HepG2 (cell line): Measurements from ENCODE around the gene XRCC3. TPM values are rescaled to one million over a fixed set of nuclear protein-coding genes. Genes with fewer than 3 reads are reported as not detected.

Experiments used
- ATAC-seq: fragments of 200-7000 bp; cut with Tn5 transposase; 3 replicates; pipeline ENCODE4 v1.9.1; 2020; ENCODE audit warnings: mild to moderate bottlenecking, moderate library complexity
- BruUV-seq: library from RNA; stranded (reverse); fragments of 400-500 nt; replicated peaks from 2 replicates; lab custom pipeline; 2021; lab: Mats Ljungman, UMichigan
- CTCF ChIA-PET: fragments of 300-600 bp; formaldehyde crosslinking; extraction: SDS; loops from one replicate; lab custom pipeline; 2021; ENCODE audit warnings: low total read pairs, inconsistent platforms, low intra/inter-chr PET ratio; lab: Yijun Ruan, JAX
- POLR2A ChIA-PET: fragments of 350-600 bp; sonication (Branson Sonifier 250); formaldehyde crosslinking; loops from one replicate; lab custom pipeline; 2020; ENCODE audit warnings: antibody characterized with exemption, inconsistent platforms; lab: Yijun Ruan, JAX
- DNase-seq: peaks from one replicate; pipeline ENCODE4 v3.0.0-alpha.2; 2015; ENCODE audit warnings: low spot score
- FAIRE-seq: peaks from 3 replicates; lab custom pipeline; 2011; peaks lifted over from hg19 to GRCh38; lab: Jason Lieb, UNC
- H2AFZ ChIP-seq: one replicate; pipeline ENCODE4 v1.6.1; 2011; ENCODE audit warnings: low read length, inconsistent platforms
- H3K27ac ChIP-seq: fragments of 300-600 bp; 3 replicates; pipeline ENCODE4 v1.8.0; 2011; ENCODE audit warnings: mixed run types, mild to moderate bottlenecking, mixed read lengths, low read length, inconsistent platforms; ENCODE audit not compliant: insufficient read depth; ENCODE audit errors: extremely low read length
- H3K27me3 ChIP-seq, 2 experiments: fragments of 200-600 bp in 1 of 2; 2 replicates in 1 of 2; 3 replicates in 1 of 2; pipeline versions ENCODE4 v1.6.0 to v1.8.0; 2011; ENCODE audit warnings: low read length in 2 of 2, mild to moderate bottlenecking in 2 of 2, moderate library complexity in 2 of 2, inconsistent platforms in 1 of 2; ENCODE audit not compliant: insufficient read depth in 2 of 2, control insufficient read depth in 1 of 2
- H3K36me3 ChIP-seq, 2 experiments: fragments of 200-600 bp in 1 of 2; replicated peaks in 1 of 2; 2 replicates in 1 of 2; 3 replicates in 1 of 2; pipeline versions ENCODE4 v1.5.1 to v1.8.0; 2011; ENCODE audit warnings: low read length in 2 of 2, inconsistent platforms in 1 of 2; ENCODE audit not compliant: insufficient read depth in 2 of 2, control insufficient read depth in 1 of 2
- H3K4me1 ChIP-seq: 2 replicates; pipeline ENCODE4 v1.5.1; 2012; ENCODE audit warnings: low read length, inconsistent platforms; ENCODE audit not compliant: insufficient read depth
- H3K4me2 ChIP-seq: 2 replicates; pipeline ENCODE4 v1.6.0; 2011; ENCODE audit warnings: low read depth, low read length, inconsistent platforms
- H3K4me3 ChIP-seq, 3 experiments: fragments of 200-600 bp in 1 of 3; sonication (generic), shearing (Covaris generic) in 1 of 3; replicated peaks in 1 of 3; 2 replicates each; pipeline ENCODE4 v1.5.1; 2011 to 2016; ENCODE audit warnings: low read length in 3 of 3, inconsistent platforms in 2 of 3, low read depth in 2 of 3, mild to moderate bottlenecking in 2 of 3, control low read depth in 1 of 3, mixed read lengths in 1 of 3; ENCODE audit not compliant: insufficient read depth in 1 of 3
- H3K79me2 ChIP-seq: one replicate; pipeline ENCODE4 v1.6.1; 2011; ENCODE audit warnings: low read length, inconsistent platforms; ENCODE audit not compliant: insufficient read depth
- H3K9ac ChIP-seq: 2 replicates; pipeline ENCODE4 v1.6.0; 2011; ENCODE audit warnings: mild to moderate bottlenecking, low read depth, low read length, inconsistent platforms; ENCODE audit not compliant: insufficient read depth
- H3K9me3 ChIP-seq: 2 replicates; pipeline ENCODE4 v1.5.1; 2012; ENCODE audit warnings: mild to moderate bottlenecking, low read length
- H4K20me1 ChIP-seq: 2 replicates; pipeline ENCODE4 v1.6.0; 2011; ENCODE audit warnings: inconsistent platforms, mild to moderate bottlenecking, low read length, moderate library complexity; ENCODE audit not compliant: insufficient read depth
- ATRX ChIP-seq: sonication (generic); formaldehyde crosslinking; IDR thresholded peaks from 2 replicates; pipeline ENCODE4 v1.4.0; 2020; ENCODE audit warnings: missing genetic modification reagents, borderline replicate concordance
- ERF ChIP-seq: IDR thresholded peaks from 2 replicates; pipeline ENCODE4 v1.6.1; 2018; ENCODE audit warnings: missing biosample characterization, missing genetic modification reagents
- HOXA5 ChIP-seq: sonication (generic); formaldehyde crosslinking; IDR thresholded peaks from 2 replicates; pipeline ENCODE4 v1.4.0; 2020; ENCODE audit warnings: missing genetic modification reagents
- NCOR1 ChIP-seq: fragments of 200-600 bp; sonication (generic); IDR thresholded peaks from 2 replicates; pipeline ENCODE4 v1.7.0; 2017; ENCODE audit warnings: antibody characterized with exemption, low read length, borderline replicate concordance
- NFKB2 ChIP-seq: sonication (generic); formaldehyde crosslinking; IDR thresholded peaks from 2 replicates; pipeline ENCODE4 v1.4.0; 2020; ENCODE audit warnings: missing genetic modification reagents, borderline replicate concordance
- SIN3A ChIP-seq: IDR thresholded peaks from 2 replicates; pipeline ENCODE4 v1.6.1; 2011; ENCODE audit warnings: low read depth, mild to moderate bottlenecking, control low read depth, low read length, borderline replicate concordance
- SRF ChIP-seq: IDR thresholded peaks from 2 replicates; pipeline ENCODE4 v1.6.1; 2011; ENCODE audit warnings: mild to moderate bottlenecking, low read depth, low read length, moderate library complexity
- TGIF2 ChIP-seq: IDR thresholded peaks from 2 replicates; pipeline ENCODE4 v1.6.1; 2016; ENCODE audit warnings: control low read depth, missing compliant biosample characterization
- ZNF343 ChIP-seq: sonication (generic); formaldehyde crosslinking; IDR thresholded peaks from 2 replicates; pipeline ENCODE4 v1.4.0; 2020; ENCODE audit warnings: mild to moderate bottlenecking, missing genetic modification reagents
- WGBS: methylation state at CpG from one replicate; pipeline ENCODE4 v1.1.6; 2017; ENCODE audit warnings: low lambda C conversion rate; 5-methylcytosine and 5-hydroxymethylcytosine counted together
- in situ Hi-C: cut with HindIII; loops from 2 replicates; pipeline ENCODE4 v1.10.0; 2017; ENCODE audit warnings: low pct_unique_long_range_greater_than_20kb; ENCODE audit not compliant: extremely low pct_ligation_motif_present
- intact Hi-C: fragments of 100-400 bp; cut with micrococcal nuclease; formaldehyde crosslinking; loops from one replicate; pipeline ENCODE4 v1.10.0; 2022; ENCODE audit not compliant: unreplicated experiment
- polyA plus RNA-seq, 8 experiments: library from polyadenylated mRNA; depleted of rRNA in 3 of 8; stranded (reverse) in 7 of 8; unstranded in 1 of 8; fragments of >200 nt; fragmentation: Illumina TruSeq in 4 of 8; extraction: Trizol in 4 of 8; gene quantifications; 2 replicates each; pipeline versions ENCODE4 v1.2.1 to v1.2.3, GENCODE V29; 2011 to 2016; ENCODE audit warnings: low read depth in 4 of 8, missing spikeins in 1 of 8, mixed read lengths in 1 of 8; ENCODE audit not compliant: insufficient read depth in 1 of 8
- total RNA-seq, 5 experiments: library from RNA; depleted of rRNA; stranded (reverse); fragments of >200 nt; fragmentation: Illumina TruSeq; extraction: Trizol; gene quantifications; 2 replicates each; pipeline ENCODE4 v1.2.3, GENCODE V29; 2016; ENCODE audit warnings: low read depth in 1 of 5
- TF ChIP-seq, protein P1 (sequence below): sonication (generic); formaldehyde crosslinking; IDR thresholded peaks from 2 replicates; pipeline ENCODE4 v1.4.0; 2020; ENCODE audit warnings: mild to moderate bottlenecking, missing genetic modification reagents

XRCC3 gene
- total and polyA plus RNA-seq, 2 of the 13 experiments (the other 11 are each of a cell fraction or from before 2014, with no cell fraction given): 5.4 to 25.8 TPM

DNA sequence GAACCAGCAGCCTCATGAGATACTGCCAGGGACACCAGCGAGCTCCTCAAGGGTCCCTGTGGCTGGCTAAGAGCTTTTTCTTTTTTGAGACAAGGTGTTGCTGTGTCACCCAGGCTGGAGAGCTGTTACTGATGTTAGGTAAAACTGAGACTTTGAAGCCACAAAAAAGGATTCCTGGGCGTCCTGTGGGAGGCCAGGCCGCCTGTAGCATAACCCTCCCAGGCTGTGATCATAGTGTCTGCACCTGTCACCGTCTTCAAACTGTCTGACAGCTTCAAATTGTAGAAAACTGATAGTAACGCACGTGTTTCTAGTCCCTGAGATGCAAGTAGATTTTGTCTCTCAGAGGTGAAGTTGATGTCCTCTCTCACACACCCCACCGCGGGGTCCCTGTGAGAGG is 4.5 kb upstream of the XRCC3 start:
- peaks cover 21% of the 10 kb centered on the region for H3K4me1 ChIP-seq
- intact Hi-C loops: no loop called here
- ATAC-seq: no peak
- no peak for DNase-seq
- peaks cover 71% of the 10 kb centered on the region for H3K79me2 ChIP-seq
- H3K9ac ChIP-seq: no peak overlapping the region
- no peak overlapping the region for H3K27ac ChIP-seq
- H2AFZ ChIP-seq: no peak overlapping the region
- H3K27me3 ChIP-seq: no peaks in the 10 kb centered on the region
- CTCF ChIA-PET: no interaction called here
- no peaks in the 10 kb centered on the region for H3K9me3 ChIP-seq
- H3K4me3 ChIP-seq: no peak overlapping the region
- POLR2A ChIA-PET: no interaction called here
- in situ Hi-C loops: no loop called here
- no peak for FAIRE-seq
- H4K20me1 ChIP-seq: no peaks in the 10 kb centered on the region; the same call in 1 of the 2 replicates
- no peak for TF ChIP-seq ATRX (CRISPR knock-in tag)
- TF ChIP-seq NCOR1: no peak
- no peak for TF ChIP-seq HOXA5 (CRISPR knock-in tag)
- TF ChIP-seq, all 625 proteins: peak for 0
- Histone ChIP-seq H3K36me3 (peaks cover 0 to 7% of the 10 kb centered on the region in 2 experiments; a peak in 1 of 5 replicates), H3K4me2 (no peak overlapping the region)
- 90% methylated on average over 8 of the region's 8 CpGs for WGBS
- BruUV-seq: no TSS peak

DNA sequence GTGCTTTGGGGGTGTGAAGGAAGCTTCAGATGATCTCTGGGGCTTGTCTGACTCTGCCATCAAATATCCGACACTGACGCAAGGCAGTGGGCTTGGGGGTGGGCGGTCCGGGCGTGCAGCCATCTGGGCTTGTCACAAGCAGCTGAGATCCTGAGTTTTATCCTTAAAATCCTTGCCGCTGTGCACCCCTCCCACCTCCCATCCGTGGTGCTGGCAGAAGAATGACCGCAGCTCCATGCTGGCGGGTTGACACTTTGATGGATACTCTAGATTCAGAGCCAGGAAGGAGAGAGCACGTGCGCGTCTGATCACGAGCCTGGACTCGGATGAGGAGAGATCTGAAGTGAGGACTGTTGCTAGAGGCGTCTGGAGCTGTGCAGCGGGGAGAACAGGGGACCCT is 3.3 kb upstream of the XRCC3 start:
- no peaks in the 10 kb centered on the region; the same call in 1 of the 2 replicates for H4K20me1 ChIP-seq
- H3K4me3 ChIP-seq: no peak overlapping the region
- DNase-seq (no peak), FAIRE-seq (no peak), ATAC-seq (no peak)
- TF ChIP-seq ZNF343 (CRISPR knock-in tag) (no peak), NFKB2 (CRISPR knock-in tag) (no peak), TGIF2 (CRISPR knock-in tag) (no peak), SIN3A (no peak), ERF (CRISPR knock-in tag) (no peak), SRF (no peak)
- TF ChIP-seq, protein P1, sequence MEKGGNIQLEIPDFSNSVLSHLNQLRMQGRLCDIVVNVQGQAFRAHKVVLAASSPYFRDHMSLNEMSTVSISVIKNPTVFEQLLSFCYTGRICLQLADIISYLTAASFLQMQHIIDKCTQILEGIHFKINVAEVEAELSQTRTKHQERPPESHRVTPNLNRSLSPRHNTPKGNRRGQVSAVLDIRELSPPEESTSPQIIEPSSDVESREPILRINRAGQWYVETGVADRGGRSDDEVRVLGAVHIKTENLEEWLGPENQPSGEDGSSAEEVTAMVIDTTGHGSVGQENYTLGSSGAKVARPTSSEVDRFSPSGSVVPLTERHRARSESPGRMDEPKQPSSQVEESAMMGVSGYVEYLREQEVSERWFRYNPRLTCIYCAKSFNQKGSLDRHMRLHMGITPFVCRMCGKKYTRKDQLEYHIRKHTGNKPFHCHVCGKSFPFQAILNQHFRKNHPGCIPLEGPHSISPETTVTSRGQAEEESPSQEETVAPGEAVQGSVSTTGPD (CRISPR knock-in tag): no peak
- no peaks in the 10 kb centered on the region for H3K27me3 ChIP-seq
- no TSS peak for BruUV-seq
- H3K4me1 ChIP-seq: peaks cover 32% of the 10 kb centered on the region
- WGBS: 96% methylated on average over 14 of the region's 16 CpGs
- peaks cover 73% of the 10 kb centered on the region for H3K79me2 ChIP-seq
- 0 out of 5 replicates have a peak, but pooled peaks cover 0 to 7% of the 10 kb centered on the region in 2 experiments for H3K36me3 ChIP-seq
- no peak overlapping the region for H3K9ac ChIP-seq
- no peak overlapping the region for H3K27ac ChIP-seq
- intact Hi-C loops (no loop called here), in situ Hi-C loops (no loop called here)
- H3K9me3 ChIP-seq: no peaks in the 10 kb centered on the region
- H2AFZ ChIP-seq: no peak overlapping the region
- H3K4me2 ChIP-seq: no peak overlapping the region
- CTCF ChIA-PET: no interaction called here
- POLR2A ChIA-PET: no interaction called here
